Endodermal cell (in vitro differentiated cells): ENCODE measurements around the gene CD6. TPM values are rescaled to one million over a fixed set of nuclear protein-coding genes. Genes with fewer than 3 reads are reported as not detected.
A peak's percentile ranks its signal among the peaks of the same experiment; 100 is the strongest.

Experiments
- DNase-seq: peaks from one replicate; pipeline ENCODE4 v3.0.0-alpha.2; 2017
- H3K27ac ChIP-seq: 2 replicates; pipeline ENCODE4 v1.5.1; 2013; ENCODE audit warnings: mild to moderate bottlenecking, low read depth, low read length, moderate library complexity
- H3K27me3 ChIP-seq: 2 replicates; pipeline ENCODE4 v1.6.1; 2013; ENCODE audit warnings: mild to moderate bottlenecking, low read length, moderate library complexity; ENCODE audit not compliant: insufficient read depth, control insufficient read depth, poor library complexity, severe bottlenecking
- H3K36me3 ChIP-seq: 2 replicates; pipeline ENCODE4 v1.7.0; 2013; ENCODE audit warnings: mild to moderate bottlenecking, low read length, moderate library complexity; ENCODE audit not compliant: control insufficient read depth, insufficient read depth
- H3K4me1 ChIP-seq: one replicate; pipeline ENCODE4 v1.7.0; 2013; ENCODE audit warnings: low read length; ENCODE audit not compliant: control insufficient read depth, insufficient read depth
- H3K4me3 ChIP-seq: 2 replicates; pipeline ENCODE4 v1.5.1; 2013; ENCODE audit warnings: mild to moderate bottlenecking, low read length, moderate library complexity
- H3K9ac ChIP-seq: 2 replicates; pipeline ENCODE4 v1.6.1; 2013; ENCODE audit warnings: mild to moderate bottlenecking, low read length, moderate library complexity; ENCODE audit not compliant: poor library complexity, severe bottlenecking; ENCODE audit errors: extremely low read depth
- H3K9me3 ChIP-seq: 2 replicates; pipeline ENCODE4 v1.6.1; 2013; ENCODE audit warnings: mild to moderate bottlenecking, low read length, moderate library complexity; ENCODE audit not compliant: control insufficient read depth
- H3K27ac Mint-ChIP-seq: 2 replicates; pipeline ENCODE4 v1.8.0; 2020; ENCODE audit warnings: mixed read lengths
- H3K27me3 Mint-ChIP-seq: 2 replicates; pipeline ENCODE4 v1.8.0; 2021; ENCODE audit warnings: mild to moderate bottlenecking, mixed read lengths; ENCODE audit not compliant: insufficient read depth
- H3K36me3 Mint-ChIP-seq: 2 replicates; pipeline ENCODE4 v1.8.0; 2020; ENCODE audit warnings: low read depth, mixed read lengths
- H3K4me1 Mint-ChIP-seq: 2 replicates; pipeline ENCODE4 v1.8.0; 2020; ENCODE audit warnings: mixed read lengths
- H3K4me3 Mint-ChIP-seq: 2 replicates; pipeline ENCODE4 v1.8.0; 2020; ENCODE audit warnings: mild to moderate bottlenecking, moderate library complexity, mixed read lengths
- H3K9me3 Mint-ChIP-seq: 2 replicates; pipeline ENCODE4 v1.8.0; 2020; ENCODE audit warnings: mild to moderate bottlenecking, mixed read lengths
- WGBS, 2 experiments: methylation state at CpG; one replicate each; pipeline versions ENCODE4 v1.1.5 to v1.1.7; 2013; ENCODE audit warnings: missing lambda C conversion rate in 2 of 2, mixed read lengths in 1 of 2; ENCODE audit not compliant: insufficient coverage in 1 of 2, insufficient read length in 1 of 2; 5-methylcytosine and 5-hydroxymethylcytosine counted together
- total RNA-seq, 2 donors: library from RNA; stranded (reverse); fragmentation: NEBNext Ultra II Directional in 1 of 2; extraction: Animal tissue kit (Norgen Biotek cat#: 25700) in 1 of 2; gene quantifications; 2 replicates in 1 of 2; 3 replicates in 1 of 2; pipeline ENCODE4 v1.2.1, GENCODE V29; 2021
- TF ChIP-seq, protein P1 (sequence below): fragments of 200-600 bp; sonication (generic); conservative IDR thresholded peaks from 2 replicates; pipeline ENCODE4 v1.5.0; 2021; ENCODE audit warnings: antibody characterized with exemption, mild to moderate bottlenecking

Gene CD6
- total RNA-seq, 2 donors from 2014 or later: 1.5 to 1.6 TPM

DNA sequence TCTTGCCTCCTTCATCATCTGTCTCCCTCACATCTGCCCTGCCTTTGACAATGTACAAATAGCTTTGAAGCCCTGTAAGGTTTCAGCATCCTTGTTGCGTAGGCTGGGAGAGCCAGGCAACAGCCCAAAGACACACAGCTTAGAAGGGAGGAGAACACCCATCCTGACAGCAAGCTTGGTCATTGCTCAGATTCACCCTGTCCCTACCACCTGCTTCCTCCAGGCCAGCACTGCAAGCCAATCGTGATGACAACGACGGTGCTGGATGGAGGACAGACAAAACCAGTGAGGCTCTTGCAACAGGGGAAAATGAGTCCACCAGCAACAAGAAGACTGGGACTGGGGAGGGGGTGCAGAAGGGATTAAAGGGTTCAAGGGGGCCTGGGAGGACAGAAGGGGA, 97.9 kb downstream of the CD6 start:
- Mint-ChIP-seq H3K4me1 (no peaks in the 10 kb centered on the region), H3K9me3 (no peaks in the 10 kb centered on the region), H3K36me3 (no peaks in the 10 kb centered on the region), H3K27ac (no peak overlapping the region), H3K27me3 (no peaks in the 10 kb centered on the region), H3K4me3 (no peak overlapping the region)
- no peak overlapping the region for H3K9ac ChIP-seq
- no peaks in the 10 kb centered on the region for H3K4me1 ChIP-seq
- TF ChIP-seq, protein P1, sequence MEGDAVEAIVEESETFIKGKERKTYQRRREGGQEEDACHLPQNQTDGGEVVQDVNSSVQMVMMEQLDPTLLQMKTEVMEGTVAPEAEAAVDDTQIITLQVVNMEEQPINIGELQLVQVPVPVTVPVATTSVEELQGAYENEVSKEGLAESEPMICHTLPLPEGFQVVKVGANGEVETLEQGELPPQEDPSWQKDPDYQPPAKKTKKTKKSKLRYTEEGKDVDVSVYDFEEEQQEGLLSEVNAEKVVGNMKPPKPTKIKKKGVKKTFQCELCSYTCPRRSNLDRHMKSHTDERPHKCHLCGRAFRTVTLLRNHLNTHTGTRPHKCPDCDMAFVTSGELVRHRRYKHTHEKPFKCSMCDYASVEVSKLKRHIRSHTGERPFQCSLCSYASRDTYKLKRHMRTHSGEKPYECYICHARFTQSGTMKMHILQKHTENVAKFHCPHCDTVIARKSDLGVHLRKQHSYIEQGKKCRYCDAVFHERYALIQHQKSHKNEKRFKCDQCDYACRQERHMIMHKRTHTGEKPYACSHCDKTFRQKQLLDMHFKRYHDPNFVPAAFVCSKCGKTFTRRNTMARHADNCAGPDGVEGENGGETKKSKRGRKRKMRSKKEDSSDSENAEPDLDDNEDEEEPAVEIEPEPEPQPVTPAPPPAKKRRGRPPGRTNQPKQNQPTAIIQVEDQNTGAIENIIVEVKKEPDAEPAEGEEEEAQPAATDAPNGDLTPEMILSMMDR: no peak
- no peak overlapping the region for H3K27ac ChIP-seq
- 91 to 93% methylated on average over 3 to 4 of the region's 4 CpGs for WGBS, 2 experiments
- H3K27me3 ChIP-seq: no peaks in the 10 kb centered on the region
- peak; percentile 26 for DNase-seq
- no peaks in the 10 kb centered on the region for H3K9me3 ChIP-seq
- no peak overlapping the region for H3K4me3 ChIP-seq
- no peaks in the 10 kb centered on the region for H3K36me3 ChIP-seq

Other genes starting within 250 kb of the CD6 start
- not detected for gene MS4A18, start 247.0 kb upstream of the CD6 start, total RNA-seq
- gene MS4A15, start 214.8 kb upstream of the CD6 start, total RNA-seq: not detected
- not detected for gene MS4A10, start 186.3 kb upstream of the CD6 start, total RNA-seq
- 10 to 100 TPM; 22.4 to 27.9 TPM for gene CCDC86, start 129.6 kb upstream of the CD6 start, total RNA-seq
- gene PTGDR2, start 115.7 kb upstream of the CD6 start, total RNA-seq: under 1 TPM in 1 of 2 donors, not detected in 1; 0.15 TPM
- gene ZP1, start 104.1 kb upstream of the CD6 start, total RNA-seq: not detected
- 100 to 1,000 TPM; 106 to 109 TPM for gene PRPF19, start 65.1 kb upstream of the CD6 start, total RNA-seq
- gene TMEM109, start 57.5 kb upstream of the CD6 start, total RNA-seq: 10 to 100 TPM; 41.4 to 56.8 TPM
- 100 to 1,000 TPM; 135 to 140 TPM for gene TMEM132A, start 47.2 kb upstream of the CD6 start, total RNA-seq
- gene SLC15A3, start 19.5 kb upstream of the CD6 start, total RNA-seq: 1 to 10 TPM; 1.4 to 1.6 TPM
- gene CD5, start 130.8 kb downstream of the CD6 start, total RNA-seq: not detected
- 10 to 100 TPM; 23.9 to 26.7 TPM for gene VPS37C, start 189.7 kb downstream of the CD6 start, total RNA-seq
- not detected for gene PGA3, start 231.8 kb downstream of the CD6 start, total RNA-seq